ENCODE measurements around the gene SPINK1. TPM values are rescaled to one million over a fixed set of nuclear protein-coding genes. Genes with fewer than 3 reads are reported as not detected.
A peak's percentile ranks its signal among the peaks of the same experiment; 100 is the strongest.

Gene SPINK1
- total and polyA plus RNA-seq, 2 of the 13 experiments (the other 11 are each of a cell fraction or from before 2014, with no cell fraction given) = 14.7 to 17.1 TPM

DNA sequence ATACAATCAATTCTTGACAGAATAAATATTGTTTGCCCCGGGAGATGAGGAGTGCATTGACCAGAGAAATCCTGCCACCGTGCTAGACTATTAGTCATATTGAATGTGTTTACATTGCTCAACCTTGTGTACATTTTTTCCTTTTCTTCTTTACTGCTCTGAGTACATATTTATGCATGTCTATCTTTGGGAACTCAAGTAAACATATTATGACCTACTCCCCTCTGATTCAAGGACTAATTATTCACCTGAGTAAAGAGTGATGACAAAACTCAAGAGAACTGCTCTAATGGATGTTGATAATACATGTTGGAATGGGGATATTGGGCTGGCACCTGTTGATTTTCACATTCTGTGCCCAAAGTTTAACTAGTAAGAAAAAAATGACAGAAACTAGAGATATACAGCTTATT lies 3.9 kb upstream of the SPINK1 start (continued):
- TF ChIP-seq RFXAP (CRISPR knock-in tag; IDR thresholded peaks at IDR 0.05; ENCODE audit: borderline replicate concordance) (no peak), KAT7 (CRISPR knock-in tag; IDR thresholded peaks at IDR 0.05; ENCODE audit: borderline replicate concordance) (peak; percentile 65; the same call in 1 of the 2 replicates), ZNF484 (CRISPR knock-in tag; IDR thresholded peaks at IDR 0.05; ENCODE audit: borderline replicate concordance, low read depth) (no peak), WIZ (CRISPR knock-in tag; IDR thresholded peaks at IDR 0.05) (no peak), ZNF773 (CRISPR knock-in tag; IDR thresholded peaks at IDR 0.05; ENCODE audit: borderline replicate concordance) (no peak), ZMAT3 (CRISPR knock-in tag; conservative IDR thresholded peaks at IDR 0.05) (peak; percentile 78; the same call in 1 of the 2 replicates), ZNF557 (CRISPR knock-in tag; IDR thresholded peaks at IDR 0.05) (no peak), NFE2L1 (CRISPR knock-in tag; IDR thresholded peaks at IDR 0.05; ENCODE audit: borderline replicate concordance) (no peak), HNRNPH1 (optimal IDR thresholded peaks at IDR 0.05; ENCODE audit: low read depth, low read length) (no peak), ZNF337 (CRISPR knock-in tag; IDR thresholded peaks at IDR 0.05; ENCODE audit: borderline replicate concordance, low read depth) (no peak), PCBP2 (optimal IDR thresholded peaks at IDR 0.05; ENCODE audit: low read depth, low read length, poor library complexity, severe bottlenecking) (no peak), HDAC6 (IDR thresholded peaks at IDR 0.05; ENCODE audit: low read depth, low read length) (no peak), ZNF326 (CRISPR knock-in tag; IDR thresholded peaks at IDR 0.05; ENCODE audit: borderline replicate concordance) (no peak), SMAD3 (CRISPR knock-in tag; IDR thresholded peaks at IDR 0.05) (peak; percentile 100), ZNF564 (CRISPR knock-in tag; IDR thresholded peaks at IDR 0.05) (no peak), NCOA5 (CRISPR knock-in tag; IDR thresholded peaks at IDR 0.05) (no peak), TCF7 (IDR thresholded peaks at IDR 0.05; ENCODE audit: low read depth) (peak; percentile 99), POLR2A (IDR thresholded peaks at IDR 0.05; ENCODE audit: insufficient read depth in 1 of 2, low read depth in 2 of 2, low read length in 2 of 2) (no peak), CHCHD3 (CRISPR knock-in tag; IDR thresholded peaks at IDR 0.05) (no peak), IRF2 (CRISPR knock-in tag; IDR thresholded peaks at IDR 0.05) (peak; percentile 87), TAF1 (CRISPR knock-in tag; IDR thresholded peaks at IDR 0.05) (no peak)
- TF ChIP-seq, protein P1, sequence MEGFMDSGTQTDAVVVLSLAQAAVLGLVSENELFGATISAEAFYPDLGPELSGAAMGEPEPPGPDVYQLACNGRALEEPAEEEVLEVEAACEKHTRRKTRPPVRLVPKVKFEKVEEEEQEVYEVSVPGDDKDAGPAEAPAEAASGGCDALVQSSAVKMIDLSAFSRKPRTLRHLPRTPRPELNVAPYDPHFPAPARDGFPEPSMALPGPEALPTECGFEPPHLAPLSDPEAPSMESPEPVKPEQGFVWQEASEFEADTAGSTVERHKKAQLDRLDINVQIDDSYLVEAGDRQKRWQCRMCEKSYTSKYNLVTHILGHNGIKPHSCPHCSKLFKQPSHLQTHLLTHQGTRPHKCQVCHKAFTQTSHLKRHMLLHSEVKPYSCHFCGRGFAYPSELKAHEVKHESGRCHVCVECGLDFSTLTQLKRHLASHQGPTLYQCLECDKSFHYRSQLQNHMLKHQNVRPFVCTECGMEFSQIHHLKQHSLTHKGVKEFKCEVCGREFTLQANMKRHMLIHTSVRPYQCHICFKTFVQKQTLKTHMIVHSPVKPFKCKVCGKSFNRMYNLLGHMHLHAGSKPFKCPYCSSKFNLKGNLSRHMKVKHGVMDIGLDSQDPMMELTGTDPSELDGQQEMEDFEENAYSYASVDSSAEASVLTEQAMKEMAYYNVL (CRISPR knock-in tag; IDR thresholded peaks at IDR 0.05; ENCODE audit: borderline replicate concordance) = peak; percentile 74
- TF ChIP-seq, protein P2, sequence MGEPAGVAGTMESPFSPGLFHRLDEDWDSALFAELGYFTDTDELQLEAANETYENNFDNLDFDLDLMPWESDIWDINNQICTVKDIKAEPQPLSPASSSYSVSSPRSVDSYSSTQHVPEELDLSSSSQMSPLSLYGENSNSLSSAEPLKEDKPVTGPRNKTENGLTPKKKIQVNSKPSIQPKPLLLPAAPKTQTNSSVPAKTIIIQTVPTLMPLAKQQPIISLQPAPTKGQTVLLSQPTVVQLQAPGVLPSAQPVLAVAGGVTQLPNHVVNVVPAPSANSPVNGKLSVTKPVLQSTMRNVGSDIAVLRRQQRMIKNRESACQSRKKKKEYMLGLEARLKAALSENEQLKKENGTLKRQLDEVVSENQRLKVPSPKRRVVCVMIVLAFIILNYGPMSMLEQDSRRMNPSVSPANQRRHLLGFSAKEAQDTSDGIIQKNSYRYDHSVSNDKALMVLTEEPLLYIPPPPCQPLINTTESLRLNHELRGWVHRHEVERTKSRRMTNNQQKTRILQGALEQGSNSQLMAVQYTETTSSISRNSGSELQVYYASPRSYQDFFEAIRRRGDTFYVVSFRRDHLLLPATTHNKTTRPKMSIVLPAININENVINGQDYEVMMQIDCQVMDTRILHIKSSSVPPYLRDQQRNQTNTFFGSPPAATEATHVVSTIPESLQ (CRISPR knock-in tag; conservative IDR thresholded peaks at IDR 0.05) = no peak
- TF ChIP-seq, protein P3, sequence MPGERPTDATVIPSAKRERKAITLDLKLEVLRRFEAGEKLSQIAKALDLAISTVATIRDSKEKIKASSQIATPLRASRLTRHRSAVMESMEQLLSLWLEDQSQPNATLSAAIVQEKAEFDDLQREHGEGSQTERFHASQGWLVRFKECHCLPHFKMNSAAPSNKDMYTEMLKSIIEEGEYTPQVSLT (CRISPR knock-in tag; IDR thresholded peaks at IDR 0.05; ENCODE audit: borderline replicate concordance, low read depth) = no peak
- TF ChIP-seq, protein P4, sequence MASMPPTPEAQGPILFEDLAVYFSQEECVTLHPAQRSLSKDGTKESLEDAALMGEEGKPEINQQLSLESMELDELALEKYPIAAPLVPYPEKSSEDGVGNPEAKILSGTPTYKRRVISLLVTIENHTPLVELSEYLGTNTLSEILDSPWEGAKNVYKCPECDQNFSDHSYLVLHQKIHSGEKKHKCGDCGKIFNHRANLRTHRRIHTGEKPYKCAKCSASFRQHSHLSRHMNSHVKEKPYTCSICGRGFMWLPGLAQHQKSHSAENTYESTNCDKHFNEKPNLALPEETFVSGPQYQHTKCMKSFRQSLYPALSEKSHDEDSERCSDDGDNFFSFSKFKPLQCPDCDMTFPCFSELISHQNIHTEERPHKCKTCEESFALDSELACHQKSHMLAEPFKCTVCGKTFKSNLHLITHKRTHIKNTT (CRISPR knock-in tag; IDR thresholded peaks at IDR 0.05) = no peak
- TF ChIP-seq, protein P5, sequence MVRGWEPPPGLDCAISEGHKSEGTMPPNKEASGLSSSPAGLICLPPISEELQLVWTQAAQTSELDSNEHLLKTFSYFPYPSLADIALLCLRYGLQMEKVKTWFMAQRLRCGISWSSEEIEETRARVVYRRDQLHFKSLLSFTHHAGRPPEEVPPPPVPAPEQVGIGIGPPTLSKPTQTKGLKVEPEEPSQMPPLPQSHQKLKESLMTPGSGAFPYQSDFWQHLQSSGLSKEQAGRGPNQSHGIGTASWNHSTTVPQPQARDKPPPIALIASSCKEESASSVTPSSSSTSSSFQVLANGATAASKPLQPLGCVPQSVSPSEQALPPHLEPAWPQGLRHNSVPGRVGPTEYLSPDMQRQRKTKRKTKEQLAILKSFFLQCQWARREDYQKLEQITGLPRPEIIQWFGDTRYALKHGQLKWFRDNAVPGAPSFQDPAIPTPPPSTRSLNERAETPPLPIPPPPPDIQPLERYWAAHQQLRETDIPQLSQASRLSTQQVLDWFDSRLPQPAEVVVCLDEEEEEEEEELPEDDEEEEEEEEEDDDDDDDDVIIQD (CRISPR knock-in tag; IDR thresholded peaks at IDR 0.05; ENCODE audit: low read depth) = peak; percentile 78; the same call in 1 of the 2 replicates

All from HepG2 (cell line).